Uterus (tissue), 4 donors: Measurements from ENCODE around the gene TPRG1L. TPM values are rescaled to one million over a fixed set of nuclear protein-coding genes. Genes with fewer than 3 reads are reported as not detected.
A peak's percentile ranks its signal among the peaks of the same experiment; 100 is the strongest.

Source experiments
- DNase-seq, 2 donors: peaks; one replicate each; pipeline ENCODE4 v3.0.0-alpha.2; 2019 to 2020
- H3K27ac ChIP-seq, 2 donors: fragments of 200-600 bp; sonication (generic); 1 replicate in 1 of 2; 2 replicates in 1 of 2; pipeline ENCODE4 v1.5.1; 2016 to 2018
- H3K27me3 ChIP-seq, 2 donors: fragments of 200-600 bp; sonication (generic); one replicate each; pipeline ENCODE4 v1.5.1; 2018 to 2019; ENCODE audit warnings: control low read depth in 1 of 2
- H3K36me3 ChIP-seq, 2 donors: fragments of 200-600 bp; sonication (generic); one replicate each; pipeline ENCODE4 v1.5.1; 2019; ENCODE audit warnings: control low read depth in 1 of 2
- H3K4me1 ChIP-seq, 2 donors: fragments of 200-600 bp; sonication (generic); one replicate each; pipeline ENCODE4 v1.5.1; 2018 to 2019; ENCODE audit warnings: control low read depth in 1 of 2
- H3K4me3 ChIP-seq, 2 donors: fragments of 200-600 bp; sonication (generic); 1 replicate in 1 of 2; 2 replicates in 1 of 2; pipeline ENCODE4 v1.5.1; 2018 to 2019; ENCODE audit warnings: mild to moderate bottlenecking in 1 of 2
- H3K9me3 ChIP-seq, 2 donors: fragments of 200-600 bp; sonication (generic); one replicate each; pipeline ENCODE4 v1.5.1; 2019; ENCODE audit warnings: control low read depth in 1 of 2
- POLR2A ChIP-seq, 2 donors: fragments of 450-650 bp; IDR thresholded peaks; one replicate each; pipeline ENCODE4 v1.6.1; 2016; ENCODE audit warnings: antibody characterized with exemption in 2 of 2, mild to moderate bottlenecking in 1 of 2, moderate library complexity in 1 of 2
- intact Hi-C: fragments of 100-400 bp; cut with DNase I; formaldehyde crosslinking; loops from one replicate; pipeline ENCODE4 v1.15.1; 2023; ENCODE audit warnings: low total_unique reads
- total RNA-seq, 4 donors: library from RNA; depleted of rRNA in 3 of 4; stranded (reverse); fragments of >200 nt in 3 of 4; gene quantifications; one replicate each; pipeline versions ENCODE4 v1.1.0 to v1.2.4, GENCODE V29; 2014 to 2023
- TF ChIP-seq, protein P1 (sequence below), 4 experiments: fragments of 200-600 bp in 2 of 4; fragments of 450-650 bp in 2 of 4; sonication (generic) in 2 of 4; IDR thresholded peaks; one replicate each; pipeline ENCODE4 v1.5.1; 2016 to 2019; ENCODE audit warnings: antibody characterized with exemption in 4 of 4, mild to moderate bottlenecking in 2 of 4, moderate library complexity in 1 of 4
- donor health status: DM: yes; HTN: yes; CAD: no.

The TPRG1L gene
- total RNA-seq, 4 donors from 2014 or later, result 18.7 to 43.4 (median 29.6) TPM

DNA sequence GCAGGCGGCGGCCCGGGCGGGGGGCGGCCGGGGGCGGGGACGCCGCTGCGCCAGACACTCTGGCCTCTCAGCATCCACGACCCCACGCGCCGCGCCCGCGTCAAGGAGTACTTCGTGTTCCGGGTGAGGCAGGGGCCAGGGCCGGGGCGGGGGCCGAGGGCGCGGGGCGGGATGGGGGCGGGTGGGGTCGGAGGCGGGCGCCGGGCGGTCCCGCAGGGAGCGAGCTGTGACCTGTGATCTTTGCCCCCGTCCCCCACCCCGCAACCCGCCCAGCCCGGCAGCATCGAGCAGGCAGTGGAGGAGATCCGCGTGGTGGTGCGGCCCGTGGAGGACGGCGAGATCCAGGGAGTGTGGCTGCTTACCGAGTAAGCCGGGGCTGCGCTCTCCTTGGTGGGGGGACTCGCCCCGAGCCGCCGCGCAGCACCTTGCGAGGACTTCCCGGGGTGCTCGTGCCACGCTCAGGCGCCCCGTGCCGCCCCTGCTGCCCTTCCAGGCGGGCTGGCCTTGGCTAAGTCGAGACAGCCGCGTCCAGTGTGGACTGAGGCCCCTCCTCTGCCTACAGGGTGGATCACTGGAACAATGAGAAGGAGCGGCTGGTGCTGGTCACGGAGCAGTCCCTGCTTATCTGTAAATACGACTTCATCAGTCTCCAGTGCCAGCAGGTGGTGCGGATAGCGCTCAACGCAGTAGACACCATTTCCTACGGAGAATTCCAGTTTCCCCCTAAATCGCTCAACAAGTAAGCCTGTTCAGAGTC, 514 bp downstream of the TPRG1L start:
- Histone ChIP-seq H3K27ac (peak overlapping the region; percentile 81 to 85), H3K4me3 (peak overlapping the region; percentile 50 to 80), H3K27me3 (no peaks in the 10 kb centered on the region), H3K36me3 (no peaks in the 10 kb centered on the region), H3K9me3 (no peaks in the 10 kb centered on the region), H3K4me1 (peaks cover 0 to 7% of the 10 kb centered on the region in 2 donors)
- no peak for DNase-seq
- TF ChIP-seq, protein P1, sequence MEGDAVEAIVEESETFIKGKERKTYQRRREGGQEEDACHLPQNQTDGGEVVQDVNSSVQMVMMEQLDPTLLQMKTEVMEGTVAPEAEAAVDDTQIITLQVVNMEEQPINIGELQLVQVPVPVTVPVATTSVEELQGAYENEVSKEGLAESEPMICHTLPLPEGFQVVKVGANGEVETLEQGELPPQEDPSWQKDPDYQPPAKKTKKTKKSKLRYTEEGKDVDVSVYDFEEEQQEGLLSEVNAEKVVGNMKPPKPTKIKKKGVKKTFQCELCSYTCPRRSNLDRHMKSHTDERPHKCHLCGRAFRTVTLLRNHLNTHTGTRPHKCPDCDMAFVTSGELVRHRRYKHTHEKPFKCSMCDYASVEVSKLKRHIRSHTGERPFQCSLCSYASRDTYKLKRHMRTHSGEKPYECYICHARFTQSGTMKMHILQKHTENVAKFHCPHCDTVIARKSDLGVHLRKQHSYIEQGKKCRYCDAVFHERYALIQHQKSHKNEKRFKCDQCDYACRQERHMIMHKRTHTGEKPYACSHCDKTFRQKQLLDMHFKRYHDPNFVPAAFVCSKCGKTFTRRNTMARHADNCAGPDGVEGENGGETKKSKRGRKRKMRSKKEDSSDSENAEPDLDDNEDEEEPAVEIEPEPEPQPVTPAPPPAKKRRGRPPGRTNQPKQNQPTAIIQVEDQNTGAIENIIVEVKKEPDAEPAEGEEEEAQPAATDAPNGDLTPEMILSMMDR (IDR thresholded peaks at IDR 0.05), result no peak
- TF ChIP-seq POLR2A (IDR thresholded peaks at IDR 0.05), result no peak
- intact Hi-C loops, result no loop called here

DNA sequence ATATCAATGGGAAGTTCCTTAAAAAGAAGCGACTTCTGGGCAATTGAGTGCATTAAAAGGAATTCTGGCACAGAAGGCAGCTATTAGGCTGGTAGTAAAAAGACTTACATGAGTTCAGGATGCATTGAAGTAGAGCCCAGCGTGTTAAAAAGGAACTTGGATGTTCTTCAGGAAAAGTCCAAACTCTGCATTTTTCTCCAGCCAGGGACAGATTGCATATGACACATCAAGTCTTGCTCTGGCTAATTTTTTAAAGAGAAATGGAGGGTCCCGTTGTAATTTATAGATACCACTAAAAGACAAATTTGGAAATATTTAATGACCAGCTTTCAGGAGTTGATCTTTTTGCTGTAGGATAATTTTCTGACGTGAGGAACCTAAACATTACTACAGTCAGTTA, 1.2 kb downstream of the TPRG1L start:
- Histone ChIP-seq H3K27ac (no peak overlapping the region), H3K27me3 (no peaks in the 10 kb centered on the region), H3K9me3 (no peaks in the 10 kb centered on the region), H3K36me3 (no peaks in the 10 kb centered on the region), H3K4me3 (peak overlapping the region in 1 of 2 donors; percentile 80), H3K4me1 (peaks cover 0 to 7% of the 10 kb centered on the region in 2 donors)
- intact Hi-C loops, result no loop called here
- TF ChIP-seq, protein P1 (IDR thresholded peaks at IDR 0.05), result no peak
- TF ChIP-seq POLR2A (IDR thresholded peaks at IDR 0.05), result no peak
- DNase-seq, result no peak

DNA sequence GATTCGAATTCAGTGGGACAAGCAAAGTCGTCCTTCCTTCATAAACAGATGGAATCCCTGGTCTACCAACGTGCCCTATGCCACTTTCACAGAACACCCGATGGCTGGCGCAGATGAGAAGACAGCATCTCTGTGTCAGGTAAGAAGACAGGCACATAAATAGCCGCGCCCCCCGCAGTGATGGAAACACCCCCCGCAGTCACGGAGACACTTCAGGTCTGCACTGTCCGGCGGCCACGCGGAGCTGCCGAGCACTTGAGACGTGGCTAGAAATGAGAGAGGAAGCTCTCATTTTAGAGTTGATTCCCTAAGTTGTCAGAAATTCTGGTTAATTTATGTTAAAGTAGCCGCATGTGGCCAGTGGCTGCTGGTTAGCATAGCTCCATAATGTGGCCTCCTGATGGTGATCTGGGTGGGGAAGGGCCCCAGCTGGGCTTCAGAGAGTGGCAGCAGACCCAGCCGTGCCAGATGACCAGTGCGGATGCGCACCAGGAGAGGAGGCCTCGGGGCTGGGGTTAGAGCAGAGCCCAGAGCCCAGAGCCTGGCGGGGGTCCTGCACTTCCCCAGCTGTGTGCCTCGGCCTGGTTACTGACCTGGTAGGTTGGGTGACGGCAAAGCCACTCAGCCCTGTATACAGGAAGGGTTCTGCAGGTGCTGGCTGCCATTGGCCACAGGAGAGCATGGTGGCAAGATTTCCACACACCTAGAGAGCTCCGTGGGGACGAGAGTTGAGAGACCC, 2.9 kb downstream of the TPRG1L start:
- no peak for DNase-seq
- H3K4me3 ChIP-seq, result no peak overlapping the region
- H3K27me3 ChIP-seq, result no peaks in the 10 kb centered on the region
- H3K4me1 ChIP-seq, result peaks cover 0 to 7% of the 10 kb centered on the region in 2 donors
- H3K36me3 ChIP-seq, result no peaks in the 10 kb centered on the region
- no peak for TF ChIP-seq POLR2A (IDR thresholded peaks at IDR 0.05)
- TF ChIP-seq, protein P1 (IDR thresholded peaks at IDR 0.05), result no peak
- intact Hi-C loops, result no loop called here
- H3K9me3 ChIP-seq, result no peaks in the 10 kb centered on the region
- no peak overlapping the region for H3K27ac ChIP-seq

DNA sequence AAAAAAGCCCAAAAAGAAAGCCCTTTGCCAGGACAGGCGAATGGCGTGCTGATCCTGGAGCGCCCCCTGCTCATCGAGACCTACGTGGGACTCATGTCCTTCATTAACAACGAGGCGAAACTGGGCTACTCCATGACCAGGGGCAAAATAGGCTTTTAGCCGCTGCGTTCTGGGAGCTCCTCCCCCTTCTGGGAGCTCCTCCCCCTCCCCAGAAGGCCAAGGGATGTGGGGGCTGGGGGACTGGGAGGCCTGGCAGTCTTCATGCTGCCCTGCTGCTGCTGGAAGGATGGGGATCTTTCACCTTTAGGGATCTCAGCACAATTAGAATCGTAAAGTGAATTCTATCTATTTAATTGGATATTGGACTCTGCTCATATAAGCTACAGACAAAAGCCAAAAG, 3.6 kb downstream of the TPRG1L start:
- H3K36me3 ChIP-seq, result no peaks in the 10 kb centered on the region
- no peaks in the 10 kb centered on the region for H3K27me3 ChIP-seq
- TF ChIP-seq POLR2A (IDR thresholded peaks at IDR 0.05), result no peak
- TF ChIP-seq, protein P1 (IDR thresholded peaks at IDR 0.05), result no peak
- no peak overlapping the region for H3K4me3 ChIP-seq
- H3K9me3 ChIP-seq, result no peaks in the 10 kb centered on the region
- H3K27ac ChIP-seq, result no peak overlapping the region
- peaks cover 0 to 3% of the 10 kb centered on the region in 2 donors for H3K4me1 ChIP-seq
- intact Hi-C loops, result no loop called here
- DNase-seq, result no peak

DNA sequence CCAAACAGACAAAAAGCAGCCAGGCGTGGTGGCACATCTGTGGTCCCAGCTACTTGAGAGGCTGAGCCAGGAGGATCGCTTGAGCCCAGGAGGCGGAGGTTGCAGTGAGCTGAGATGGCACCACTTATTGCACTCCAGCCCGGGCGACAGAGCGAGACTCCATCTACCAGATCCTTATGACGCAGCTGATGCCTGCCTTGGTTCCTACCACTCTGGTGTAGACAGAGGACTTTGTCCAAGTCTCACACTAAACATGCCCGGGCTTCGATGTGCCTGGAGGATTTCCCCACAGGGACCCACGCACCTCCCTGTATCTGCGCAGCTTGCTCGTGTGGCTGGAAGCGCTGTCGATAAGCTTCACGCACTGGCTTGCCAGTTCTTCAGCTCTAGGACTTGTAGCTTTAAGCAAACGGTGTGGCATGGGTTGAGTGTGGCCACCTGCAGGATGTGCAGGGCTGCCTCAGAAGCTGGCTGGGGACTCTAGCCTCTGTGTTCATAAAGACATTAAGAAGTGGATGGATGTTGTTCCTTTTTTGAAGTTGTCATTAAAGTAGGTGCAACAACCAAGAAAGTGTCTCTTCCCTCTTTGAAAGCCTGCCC, 4.8 kb downstream of the TPRG1L start:
- no peak for TF ChIP-seq POLR2A (IDR thresholded peaks at IDR 0.05)
- TF ChIP-seq, protein P1 (IDR thresholded peaks at IDR 0.05), result no peak
- DNase-seq, result no peak
- Histone ChIP-seq H3K27ac (no peak overlapping the region), H3K4me1 (no peaks in the 10 kb centered on the region), H3K9me3 (no peaks in the 10 kb centered on the region), H3K4me3 (no peak overlapping the region), H3K27me3 (no peaks in the 10 kb centered on the region), H3K36me3 (no peaks in the 10 kb centered on the region)
- intact Hi-C loops, result no loop called here
